GM12878 (cell line): Measurements from ENCODE around the gene PHLDA3. TPM values are rescaled to one million over a fixed set of nuclear protein-coding genes. Genes with fewer than 3 reads are reported as not detected.
A peak's percentile ranks its signal among the peaks of the same experiment; 100 is the strongest.

ENCODE experiments used
- ATAC-seq: fragments of 200-7000 bp; cut with Tn5 transposase; 3 replicates; pipeline ENCODE4 v1.9.1; 2020; ENCODE audit warnings: mild to moderate bottlenecking, moderate library complexity
- BruUV-seq: library from RNA; stranded (reverse); fragments of 400-500 nt; replicated peaks from 2 replicates; lab custom pipeline; 2021; lab: Mats Ljungman, UMichigan
- CTCF ChIA-PET: fragments of 300-600 bp; sonication (Branson Sonifier 250); formaldehyde crosslinking; extraction: SDS; loops from one replicate; lab custom pipeline; 2021; ENCODE audit warnings: inconsistent platforms; lab: Yijun Ruan, JAX
- POLR2A ChIA-PET: fragments of 350-600 bp; formaldehyde crosslinking; extraction: SDS; loops from one replicate; lab custom pipeline; 2021; ENCODE audit warnings: inconsistent platforms; lab: Charles Lee
- RAD21 ChIA-PET: fragments of 300-600 bp; sonication (Branson Sonifier 250); formaldehyde crosslinking; loops from one replicate; lab custom pipeline; 2023; ENCODE audit warnings: antibody characterized with exemption; ENCODE audit not compliant: unreplicated experiment; lab: Charles Lee
- SMC1A ChIA-PET: fragments of 300-600 bp; sonication (Branson Sonifier 250); formaldehyde crosslinking; loops from one replicate; lab custom pipeline; 2023; ENCODE audit not compliant: unreplicated experiment, uncharacterized antibody; lab: Charles Lee
- DNase-seq: peaks from one replicate; pipeline ENCODE4 v3.0.0-alpha.2; 2011; ENCODE audit warnings: low read depth, low spot score
- FAIRE-seq: peaks from 3 replicates; lab custom pipeline; 2011; peaks lifted over from hg19 to GRCh38; lab: Jason Lieb, UNC
- H2AFZ ChIP-seq: 2 replicates; pipeline ENCODE4 v1.6.0; 2011; ENCODE audit warnings: low read depth, low read length, control low read depth; ENCODE audit not compliant: control insufficient read depth
- H3K27ac ChIP-seq: 2 replicates; pipeline ENCODE4 v1.5.1; 2011; ENCODE audit warnings: control low read depth; ENCODE audit not compliant: control insufficient read depth, insufficient read depth
- H3K27me3 ChIP-seq, 2 experiments: replicated peaks in 1 of 2; 2 replicates each; pipeline versions ENCODE4 v1.6.0 to v1.6.1; 2011; ENCODE audit warnings: low read length in 1 of 2; ENCODE audit not compliant: control insufficient read depth in 2 of 2, insufficient read depth in 2 of 2
- H3K36me3 ChIP-seq, 2 experiments: 2 replicates each; pipeline ENCODE4 v1.5.1; 2011; ENCODE audit warnings: low read length in 1 of 2; ENCODE audit not compliant: control insufficient read depth in 2 of 2, insufficient read depth in 2 of 2
- H3K4me1 ChIP-seq: 2 replicates; pipeline ENCODE4 v1.6.1; 2011; ENCODE audit warnings: mild to moderate bottlenecking, low read length, moderate library complexity, mixed read lengths; ENCODE audit not compliant: control insufficient read depth, insufficient read depth
- H3K4me2 ChIP-seq: 2 replicates; pipeline ENCODE4 v1.6.0; 2011; ENCODE audit warnings: control low read depth; ENCODE audit not compliant: control insufficient read depth, insufficient read depth
- H3K4me3 ChIP-seq: fragments of 200-600 bp; sonication (generic); 2 replicates; pipeline ENCODE4 v1.5.1; 2016
- H3K79me2 ChIP-seq: 2 replicates; pipeline ENCODE4 v1.6.0; 2011; ENCODE audit warnings: low read length; ENCODE audit not compliant: control insufficient read depth, insufficient read depth
- H3K9ac ChIP-seq: 2 replicates; pipeline ENCODE4 v1.8.0; 2011; ENCODE audit warnings: low read length, control low read depth, mixed read lengths; ENCODE audit not compliant: control insufficient read depth, insufficient read depth
- H3K9me3 ChIP-seq: replicated peaks from 3 replicates; pipeline ENCODE4 v1.5.1; 2011; ENCODE audit warnings: mild to moderate bottlenecking, low read length; ENCODE audit not compliant: control insufficient read depth, insufficient read depth
- H4K20me1 ChIP-seq: 2 replicates; pipeline ENCODE4 v1.6.0; 2011; ENCODE audit not compliant: control insufficient read depth, insufficient read depth
- CUX1 ChIP-seq: IDR thresholded peaks from 2 replicates; pipeline ENCODE4 v1.6.1; 2012; ENCODE audit warnings: improper control_type of control experiment, low read depth, low read length; ENCODE audit not compliant: insufficient replicate concordance
- IRF4 ChIP-seq: IDR thresholded peaks from 2 replicates; pipeline ENCODE4 v1.6.1; 2011; ENCODE audit warnings: low read depth, low read length
- WGBS: methylation state at CpG from one replicate; pipeline ENCODE4 v1.1.6; 2016; ENCODE audit warnings: low lambda C conversion rate; ENCODE audit not compliant: insufficient replicate concordance, insufficient coverage; ENCODE audit errors: missing lambda C conversion rate; 5-methylcytosine and 5-hydroxymethylcytosine counted together
- in situ Hi-C: fragments of 300-500 bp; cut with MboI; formaldehyde crosslinking; loops from 9 replicates; pipeline ENCODE4 v1.14.3; 2018; ENCODE audit warnings: mixed read lengths
- intact Hi-C: fragments of 100-400 bp; cut with micrococcal nuclease; formaldehyde crosslinking; loops from one replicate; pipeline ENCODE4 v1.14.2; 2022; ENCODE audit not compliant: unreplicated experiment
- polyA plus RNA-seq, 11 experiments: library from polyadenylated mRNA; depleted of rRNA in 4 of 11; unstranded in 6 of 11; stranded (reverse) in 5 of 11; fragments of >200 nt; fragmentation: Nextera tagmentation in 4 of 11; fragmentation: Illumina TruSeq in 1 of 11; extraction: Ambion mirVana in 4 of 11; extraction: Trizol in 1 of 11; gene quantifications; 1 replicate in 1 of 11; 2 replicates in 10 of 11; pipeline versions ENCODE4 v1.2.1 to v1.2.3, GENCODE V29; 2011 to 2016; ENCODE audit warnings: inconsistent platforms in 2 of 11, missing spikeins in 2 of 11, low read depth in 1 of 11
- total RNA-seq, 4 experiments: library from RNA; depleted of rRNA in 3 of 4; stranded (reverse); fragments of >200 nt in 3 of 4; fragmentation: Illumina TruSeq in 1 of 4; extraction: Trizol in 1 of 4; gene quantifications; 2 replicates each; pipeline versions ENCODE4 v1.2.1 to v1.2.3, GENCODE V29; 2013 to 2021

The PHLDA3 gene
- total and polyA plus RNA-seq, 10 of the 15 experiments (the other 5 are each of a cell fraction or from before 2014, with no cell fraction given): 0.60 to 57.4 (median 21.8) TPM

DNA sequence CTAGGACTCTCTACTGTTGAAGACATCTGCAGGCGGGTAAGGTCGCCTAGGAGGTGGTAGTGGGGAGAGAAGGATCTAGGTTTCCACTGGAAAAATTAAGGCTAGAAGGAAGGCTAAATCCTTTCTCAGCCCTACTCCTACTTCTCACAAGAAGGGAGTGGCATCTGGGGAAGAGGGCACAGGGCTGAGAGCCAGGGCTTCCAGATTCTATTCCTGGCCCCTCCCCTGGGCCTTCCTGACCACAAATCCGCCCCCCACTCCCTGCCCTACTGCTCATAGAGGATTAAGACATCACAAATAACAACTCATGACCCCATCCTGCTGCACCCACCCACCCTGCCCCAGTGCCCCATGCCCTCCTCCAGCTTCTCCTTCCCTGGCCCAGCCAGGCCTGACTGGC, 2.5 kb downstream of the PHLDA3 start:
- Histone ChIP-seq H3K9me3 (no peaks in the 10 kb centered on the region), H3K27ac (no peak overlapping the region), H3K4me1 (peaks cover 11% of the 10 kb centered on the region), H3K27me3 (no peaks in the 10 kb centered on the region), H2AFZ (no peak overlapping the region), H3K36me3 (peaks cover 4 to 6% of the 10 kb centered on the region in 2 experiments; a peak in 3 of 4 replicates), H4K20me1 (no peaks in the 10 kb centered on the region), H3K4me2 (peak overlapping the region; percentile 50)
- ChIA-PET POLR2A (interaction anchor here (0.5 to 4.5 kb wide), 4 partner anchors 9 to 23 kb away, joined by 3 to 33 read pairs (median 12); no protein-coding TSS in a partner anchor), CTCF (interaction anchor here (0.9 to 14.7 kb wide), 7 partner anchors 10 to 95 kb away, joined by 3 to 149 read pairs (median 5); no protein-coding TSS in a partner anchor), RAD21 (interaction anchor here (0.5 to 5.7 kb wide), 7 partner anchors 10 to 46 kb away, joined by 3 to 45 read pairs (median 3); no protein-coding TSS in a partner anchor), SMC1A (interaction anchor here (0.7 to 3.4 kb wide), 4 partner anchors 10 to 46 kb away, joined by 3 to 15 read pairs (median 4); no protein-coding TSS in a partner anchor)
- FAIRE-seq (no peak), DNase-seq (no peak), ATAC-seq (no peak)
- 0% methylated on average over 3 of the region's 3 CpGs for WGBS
- BruUV-seq: no TSS peak
- intact Hi-C loops: no loop called here
- TF ChIP-seq CUX1 (no peak), IRF4 (no peak)
- TF ChIP-seq, all 136 proteins: peak for 0
- H3K4me3 ChIP-seq: peak overlapping the region; percentile 96
- in situ Hi-C loops: no loop called here
- peaks cover 34% of the 10 kb centered on the region for H3K79me2 ChIP-seq
- H3K9ac ChIP-seq: peak overlapping the region; percentile 20; the same call in 1 of the 2 replicates
